ENCODE results near the gene NEURL1B.

GRCh38 chr5:172689218-172689572 lies 48.1 kb downstream of the NEURL1B start:
- TF ChIP-seq YY1 (IDR thresholded peaks at IDR 0.05; ENCODE audit: insufficient read depth, insufficient read length) = no peak
- no peak for TF ChIP-seq SUZ12 (IDR thresholded peaks at IDR 0.05; ENCODE audit: extremely low read depth, insufficient read depth, insufficient read length)
